ENCODE measurements around the gene MCL1.

Gene MCL1

GRCh38 chr1:150555198-150555970 lies 24.0 kb downstream of the MCL1 start:
- TF ChIP-seq CSRNP3 (CRISPR knock-in tag; IDR thresholded peaks at IDR 0.05) (no peak), CSDC2 (CRISPR knock-in tag; IDR thresholded peaks at IDR 0.05) (no peak), ESRRG (CRISPR knock-in tag; IDR thresholded peaks at IDR 0.05) (no peak), PATZ1 (CRISPR knock-in tag; IDR thresholded peaks at IDR 0.05; ENCODE audit: borderline replicate concordance) (no peak)
- no peak for ATAC-seq

- TF ChIP-seq CSDC2 (CRISPR knock-in tag; IDR thresholded peaks at IDR 0.05) (no peak), ZFP30 (CRISPR knock-in tag; IDR thresholded peaks at IDR 0.05) (no peak), GLIS3 (CRISPR knock-in tag; IDR thresholded peaks at IDR 0.05) (no peak), PPARA (CRISPR knock-in tag; IDR thresholded peaks at IDR 0.05; ENCODE audit: borderline replicate concordance) (no peak), TCF4 (CRISPR knock-in tag; IDR thresholded peaks at IDR 0.05; ENCODE audit: borderline replicate concordance) (no peak), PATZ1 (CRISPR knock-in tag; IDR thresholded peaks at IDR 0.05; ENCODE audit: borderline replicate concordance) (no peak), ARNTL (CRISPR knock-in tag; IDR thresholded peaks at IDR 0.05; ENCODE audit: borderline replicate concordance, low read depth) (no peak), ESRRG (CRISPR knock-in tag; IDR thresholded peaks at IDR 0.05) (no peak), CREB5 (CRISPR knock-in tag; IDR thresholded peaks at IDR 0.05; ENCODE audit: low read depth) (no peak), CSRNP3 (CRISPR knock-in tag; IDR thresholded peaks at IDR 0.05) (no peak), POU6F1 (CRISPR knock-in tag; IDR thresholded peaks at IDR 0.05; ENCODE audit: borderline replicate concordance, low read depth) (no peak), RARB (CRISPR knock-in tag; IDR thresholded peaks at IDR 0.05) (no peak), ZNF565 (CRISPR knock-in tag; conservative IDR thresholded peaks at IDR 0.05; ENCODE audit: low read depth) (no peak), TSHZ2 (CRISPR knock-in tag; IDR thresholded peaks at IDR 0.05) (no peak), ZNF8 (CRISPR knock-in tag; IDR thresholded peaks at IDR 0.05) (no peak)
- no peak for ATAC-seq
These were observed 25.3 kb downstream of the MCL1 start for GRCh38 chr1:150554086-150554452.
